Thoracic aorta (tissue), 2 donors: ENCODE data around the gene FCSK. TPM values are rescaled to one million over a fixed set of nuclear protein-coding genes. Genes with fewer than 3 reads are reported as not detected.

Experiments
- ATAC-seq: fragments of 150-250 bp; one replicate; pipeline ENCODE4 v1.8.0; 2017; ENCODE audit warnings: low read depth; ENCODE audit not compliant: insufficient number of reproducible peaks, low FRiP score
- DNase-seq: peaks from one replicate; pipeline ENCODE4 v3.0.0-alpha.2; 2020; ENCODE audit warnings: low spot score
- H3K27ac ChIP-seq, 2 donors: fragments of 200-600 bp; sonication (generic); 1 replicate in 1 of 2; 2 replicates in 1 of 2; pipeline ENCODE4 v1.5.1; 2016; ENCODE audit warnings: mild to moderate bottlenecking in 2 of 2, moderate library complexity in 2 of 2
- H3K27me3 ChIP-seq: fragments of 200-600 bp; sonication (generic); replicated peaks from 2 replicates; pipeline ENCODE4 v1.6.0; 2016; ENCODE audit warnings: mild to moderate bottlenecking; ENCODE audit not compliant: insufficient read depth
- H3K36me3 ChIP-seq: fragments of 200-600 bp; sonication (generic); one replicate; pipeline ENCODE4 v1.5.1; 2016
- H3K4me1 ChIP-seq, 2 donors: fragments of 200-600 bp; sonication (generic); 1 replicate in 1 of 2; 2 replicates in 1 of 2; pipeline versions ENCODE4 v1.5.1 to v1.6.0; 2016; ENCODE audit warnings: low read depth in 2 of 2, mild to moderate bottlenecking in 1 of 2; ENCODE audit not compliant: control insufficient read depth in 1 of 2
- H3K4me3 ChIP-seq: fragments of 200-600 bp; sonication (generic); 2 replicates; pipeline ENCODE4 v1.5.1; 2016; ENCODE audit warnings: mild to moderate bottlenecking
- H3K9me3 ChIP-seq: fragments of 200-600 bp; sonication (generic); 2 replicates; pipeline ENCODE4 v1.5.1; 2016
- CTCF ChIP-seq: fragments of 200-600 bp; sonication (generic); IDR thresholded peaks from one replicate; pipeline ENCODE4 v1.5.1; 2019; ENCODE audit warnings: antibody characterized with exemption
- total RNA-seq, 2 donors: library from RNA; depleted of rRNA; stranded (reverse); fragments of >200 nt; gene quantifications; one replicate each; pipeline versions ENCODE4 v1.1.0 to v1.2.3, GENCODE V29; 2016

Gene FCSK
- total RNA-seq, 2 donors from 2014 or later, result 16.1 to 20.4 TPM

GRCh38 chr16:70437582-70438557, 16.5 kb upstream of the FCSK start:
- H3K36me3 ChIP-seq, result no peaks in the 10 kb centered on the region
- H3K27ac ChIP-seq, result peak overlapping the region; percentile 58 to 78
- DNase-seq, result no peak
- H3K27me3 ChIP-seq, result no peaks in the 10 kb centered on the region
- no peak for ATAC-seq
- H3K9me3 ChIP-seq, result no peaks in the 10 kb centered on the region
- peak overlapping the region; percentile 75 for H3K4me3 ChIP-seq
- TF ChIP-seq CTCF, result no peak
- H3K4me1 ChIP-seq, result peaks cover 20 to 44% of the 10 kb centered on the region in 2 donors

- no peak for ATAC-seq
- Histone ChIP-seq H3K9me3 (no peaks in the 10 kb centered on the region), H3K27me3 (no peaks in the 10 kb centered on the region), H3K4me3 (peak overlapping the region; percentile 75), H3K4me1 (peaks cover 16 to 37% of the 10 kb centered on the region in 2 donors), H3K36me3 (no peaks in the 10 kb centered on the region), H3K27ac (peak overlapping the region; percentile 58 to 78)
- no peak for DNase-seq
- no peak for TF ChIP-seq CTCF
Measured at GRCh38 chr16:70438585-70438968, 15.8 kb upstream of the FCSK start.

- Histone ChIP-seq H3K27me3 (no peaks in the 10 kb centered on the region), H3K4me3 (peak within 1 kb of the TSS; percentile 75), H3K9me3 (no peaks in the 10 kb centered on the region), H3K36me3 (no peaks in the 10 kb centered on the region), H3K4me1 (peaks cover 11 to 30% of the 10 kb centered on the region in 2 donors), H3K27ac (peak within 1 kb of the TSS; percentile 75 to 78)
- peak; percentile 91 for DNase-seq
- TF ChIP-seq CTCF, result peak; percentile 38
- peak; percentile 91 for ATAC-seq
Measured at GRCh38 chr16:70438969-70439862, 15.2 kb upstream of the FCSK start, which contains the start of gene ST3GAL2. Gene ST3GAL2 (minus strand): TSS chr16:70439100. CDS start chr16:70398530, 40,570 bp downstream.

GRCh38 chr16:70440009-70440692, 14.2 kb upstream of the FCSK start:
- H3K27ac ChIP-seq, result no peak overlapping the region
- no peaks in the 10 kb centered on the region for H3K36me3 ChIP-seq
- no peak for TF ChIP-seq CTCF
- ATAC-seq (no peak), DNase-seq (no peak)
- peaks cover 10 to 21% of the 10 kb centered on the region in 2 donors for H3K4me1 ChIP-seq
- no peaks in the 10 kb centered on the region for H3K9me3 ChIP-seq
- no peak overlapping the region for H3K4me3 ChIP-seq
- no peaks in the 10 kb centered on the region for H3K27me3 ChIP-seq
